IMR-90 (cell line): ENCODE results near the gene FSTL1. TPM values are rescaled to one million over a fixed set of nuclear protein-coding genes. Genes with fewer than 3 reads are reported as not detected.

Experiments
- ATAC-seq: fragments of 200-7000 bp; cut with Tn5 transposase; 2 replicates; pipeline ENCODE4 v1.9.1; 2020; ENCODE audit warnings: low read depth, mild to moderate bottlenecking, moderate library complexity
- BruUV-seq: library from RNA; stranded (reverse); fragments of 400-500 nt; replicated peaks from 2 replicates; lab custom pipeline; 2021; lab: Mats Ljungman, UMichigan
- CTCF ChIA-PET: fragments of 300-600 bp; formaldehyde crosslinking; extraction: SDS; loops from one replicate; lab custom pipeline; 2021; ENCODE audit warnings: antibody characterized with exemption; lab: Yijun Ruan, JAX
- POLR2A ChIA-PET: fragments of 300-600 bp; sonication (Branson Sonifier 250); formaldehyde crosslinking; loops from one replicate; lab custom pipeline; 2022; ENCODE audit warnings: antibody characterized with exemption; ENCODE audit not compliant: unreplicated experiment; lab: Charles Lee
- DNase-seq: peaks from one replicate; pipeline ENCODE4 v3.0.0; 2013
- H2AFZ ChIP-seq: replicated peaks from 2 replicates; pipeline ENCODE3; 2013; ENCODE audit warnings: low read length, mild to moderate bottlenecking; ENCODE audit not compliant: poor library complexity
- H2AK5ac ChIP-seq: 2 replicates; pipeline ENCODE4 v1.6.1; 2013; ENCODE audit warnings: low read depth, low read length, inconsistent platforms
- H2AK9ac ChIP-seq: replicated peaks from 2 replicates; pipeline ENCODE3; 2013; ENCODE audit warnings: mild to moderate bottlenecking, low read depth, low read length, moderate library complexity; ENCODE audit not compliant: poor library complexity
- H2BK120ac ChIP-seq: 2 replicates; pipeline ENCODE4 v1.6.1; 2013; ENCODE audit warnings: low read depth, low read length, inconsistent platforms
- H2BK15ac ChIP-seq: 3 replicates; pipeline ENCODE4 v1.6.1; 2013; ENCODE audit warnings: low read depth, low read length, inconsistent platforms
- H2BK20ac ChIP-seq: 2 replicates; pipeline ENCODE4 v1.6.1; 2013; ENCODE audit warnings: low read depth, mild to moderate bottlenecking, inconsistent platforms, low read length, moderate library complexity
- H2BK5ac ChIP-seq: 2 replicates; pipeline ENCODE4 v1.6.1; 2013; ENCODE audit warnings: mild to moderate bottlenecking, low read depth, low read length, inconsistent platforms; ENCODE audit not compliant: poor library complexity, severe bottlenecking
- H3K14ac ChIP-seq: replicated peaks from 2 replicates; pipeline ENCODE4 v1.6.1; 2013; ENCODE audit warnings: low read depth, low read length, inconsistent platforms
- H3K18ac ChIP-seq: 2 replicates; pipeline ENCODE4 v1.6.1; 2013; ENCODE audit warnings: low read depth, low read length, control low read depth
- H3K23ac ChIP-seq: 2 replicates; pipeline ENCODE4 v1.6.1; 2013; ENCODE audit warnings: low read depth, low read length, inconsistent platforms
- H3K27ac ChIP-seq: 2 replicates; pipeline ENCODE4 v1.5.1; 2013; ENCODE audit warnings: mild to moderate bottlenecking, control low read depth, low read length; ENCODE audit not compliant: insufficient read depth
- H3K27me3 ChIP-seq: 2 replicates; pipeline ENCODE4 v1.6.1; 2013; ENCODE audit warnings: low read length; ENCODE audit not compliant: control insufficient read depth, insufficient read depth
- H3K36me3 ChIP-seq: 2 replicates; pipeline ENCODE4 v1.6.1; 2013; ENCODE audit warnings: low read length, mixed read lengths; ENCODE audit not compliant: control insufficient read depth, insufficient read depth
- H3K4ac ChIP-seq: 2 replicates; pipeline ENCODE4 v1.6.1; 2013; ENCODE audit warnings: low read depth, low read length, inconsistent platforms
- H3K4me1 ChIP-seq: 2 replicates; pipeline ENCODE4 v1.6.1; 2013; ENCODE audit warnings: low read length, mixed read lengths; ENCODE audit not compliant: control insufficient read depth, insufficient read depth
- H3K4me2 ChIP-seq: 2 replicates; pipeline ENCODE4 v1.6.1; 2013; ENCODE audit warnings: low read depth, mild to moderate bottlenecking, control low read depth, low read length, moderate library complexity
- H3K4me3 ChIP-seq: 2 replicates; pipeline ENCODE4 v1.5.1; 2013; ENCODE audit warnings: low read depth, mild to moderate bottlenecking, control low read depth, low read length, moderate library complexity; ENCODE audit not compliant: insufficient read depth
- H3K56ac ChIP-seq: 2 replicates; pipeline ENCODE4 v1.6.1; 2013; ENCODE audit warnings: low read length, inconsistent platforms; ENCODE audit not compliant: insufficient read depth; ENCODE audit errors: extremely low read depth
- H3K79me1 ChIP-seq, 2 experiments: 2 replicates each; pipeline ENCODE4 v1.6.1; 2013; ENCODE audit warnings: low read length in 2 of 2, inconsistent platforms in 1 of 2, low read depth in 1 of 2
- H3K9ac ChIP-seq: 2 replicates; pipeline ENCODE4 v1.6.1; 2013; ENCODE audit warnings: low read depth, low read length, control low read depth
- H3K9me1 ChIP-seq: 2 replicates; pipeline ENCODE4 v1.6.1; 2013; ENCODE audit warnings: low read length, inconsistent platforms; ENCODE audit not compliant: insufficient read depth
- H3K9me3 ChIP-seq: 2 replicates; pipeline ENCODE4 v1.6.1; 2013; ENCODE audit warnings: low read length; ENCODE audit not compliant: control insufficient read depth, insufficient read depth
- H4K20me1 ChIP-seq: 2 replicates; pipeline ENCODE4 v1.6.1; 2013; ENCODE audit warnings: low read length, inconsistent platforms; ENCODE audit not compliant: insufficient read depth
- H4K5ac ChIP-seq: 2 replicates; pipeline ENCODE4 v1.6.1; 2013; ENCODE audit warnings: mild to moderate bottlenecking, low read depth, low read length, control low read depth
- H4K8ac ChIP-seq, 2 experiments: 2 replicates each; pipeline ENCODE4 v1.6.1; 2013; ENCODE audit warnings: low read depth in 2 of 2, low read length in 2 of 2, control low read depth in 1 of 2, inconsistent platforms in 1 of 2
- H4K91ac ChIP-seq: 2 replicates; pipeline ENCODE4 v1.6.1; 2013; ENCODE audit warnings: low read depth, low read length, inconsistent platforms; ENCODE audit not compliant: insufficient read depth
- BHLHE40 ChIP-seq: fragments of 150-350 bp; IDR thresholded peaks from 2 replicates; pipeline ENCODE4 v1.6.1; 2016; ENCODE audit warnings: mild to moderate bottlenecking, low read depth, low read length
- CTCF ChIP-seq: conservative IDR thresholded peaks from 2 replicates; pipeline ENCODE4 v1.5.1; 2012; ENCODE audit warnings: mild to moderate bottlenecking, low read depth, low read length, improper control_type of control experiment
- ELK1 ChIP-seq: fragments of 150-350 bp; IDR thresholded peaks from 2 replicates; pipeline ENCODE4 v1.6.1; 2016; ENCODE audit warnings: low read depth, mild to moderate bottlenecking, low read length, moderate library complexity, borderline replicate concordance
- MAZ ChIP-seq: IDR thresholded peaks from 2 replicates; pipeline ENCODE4 v1.6.1; 2012; ENCODE audit warnings: low read depth, mild to moderate bottlenecking, low read length, improper control_type of control experiment, moderate library complexity, borderline replicate concordance
- MXI1 ChIP-seq: IDR thresholded peaks from 2 replicates; pipeline ENCODE4 v1.6.1; 2012; ENCODE audit warnings: low read depth, mild to moderate bottlenecking, low read length, moderate library complexity, borderline replicate concordance
- RAD21 ChIP-seq: IDR thresholded peaks from 2 replicates; pipeline ENCODE4 v1.6.1; 2012; ENCODE audit warnings: low read length, improper control_type of control experiment
- WGBS, 2 experiments: methylation state at CpG; one replicate each; pipeline versions ENCODE4 v1.1.5 to v1.1.7; 2013; ENCODE audit warnings: missing lambda C conversion rate in 2 of 2; ENCODE audit not compliant: insufficient read length in 1 of 2; ENCODE audit errors: extremely low coverage in 2 of 2; 5-methylcytosine and 5-hydroxymethylcytosine counted together
- dilution Hi-C: fragments of 300-500 bp; cut with HindIII; formaldehyde crosslinking; loops from one replicate; pipeline ENCODE4 v1.14.3; 2018; ENCODE audit warnings: low sequenced_read_pairs; ENCODE audit not compliant: unreplicated experiment
- in situ Hi-C: fragments of 300-500 bp; cut with MboI; formaldehyde crosslinking; loops from 3 replicates; pipeline ENCODE4 v1.14.3; 2019; ENCODE audit warnings: low sequenced_read_pairs, inconsistent platforms, mixed read lengths
- intact Hi-C: fragments of 100-400 bp; cut with micrococcal nuclease; formaldehyde crosslinking; loops from 2 replicates; pipeline ENCODE4 v1.10.0; 2022
- polyA plus RNA-seq, 3 experiments: library from polyadenylated mRNA; depleted of rRNA; stranded (reverse); fragments of >200 nt; gene quantifications; 2 replicates each; pipeline ENCODE4 v1.2.3, GENCODE V29; 2012; ENCODE audit warnings: low replicate concordance in 1 of 3
- total RNA-seq: library from RNA; depleted of rRNA; stranded (reverse); fragments of >200 nt; gene quantifications from 2 replicates; pipeline ENCODE4 v1.2.3, GENCODE V29; 2012

The FSTL1 gene
- total and polyA plus RNA-seq, 2 of the 4 experiments (the other 2 are of a cell fraction), result 864 to 1,642 TPM

GRCh38 chr3:120481081-120481480, 30.3 kb upstream of the FSTL1 start:
- Histone ChIP-seq H3K18ac (no peak overlapping the region), H2AFZ (no peak overlapping the region), H4K20me1 (no peaks in the 10 kb centered on the region), H3K79me1 (no peaks in the 10 kb centered on the region), H3K4me1 (no peaks in the 10 kb centered on the region), H2BK5ac (no peak overlapping the region), H4K91ac (no peak overlapping the region), H3K36me3 (no peaks in the 10 kb centered on the region), H3K56ac (no peak overlapping the region), H3K9me1 (no peaks in the 10 kb centered on the region), H3K23ac (no peak overlapping the region), H2BK20ac (no peak overlapping the region), H3K27ac (no peak overlapping the region), H3K9ac (no peak overlapping the region), H3K14ac (no peak overlapping the region), H2BK120ac (no peak overlapping the region), H3K9me3 (no peaks in the 10 kb centered on the region), H3K4ac (no peak overlapping the region), H2AK5ac (peak overlapping the region; percentile 33; the same call in 1 of the 2 replicates), H3K27me3 (no peaks in the 10 kb centered on the region), H3K4me2 (no peak overlapping the region), H2AK9ac (no peak overlapping the region), H2BK15ac (no peak overlapping the region; the same call in 2 of the 3 replicates), H4K8ac (no peak overlapping the region), H3K4me3 (no peak overlapping the region), H4K5ac (no peak overlapping the region)
- no TSS peak for BruUV-seq
- POLR2A ChIA-PET, result no interaction called here
- dilution Hi-C loops, result no loop called here
- ATAC-seq (no peak), DNase-seq (no peak)
- no CpG with 5 or more reads among the region's 2 CpGs for WGBS, 2 experiments
- intact Hi-C loops, result no loop called here
- no peak for TF ChIP-seq RAD21
- no peak for TF ChIP-seq MAZ
- no peak for TF ChIP-seq MXI1
- no peak for TF ChIP-seq ELK1
- no peak for TF ChIP-seq CTCF
- no peak for TF ChIP-seq BHLHE40
- CTCF ChIA-PET, result interaction anchor here (1.1 to 1.8 kb wide), 2 partner anchors 9 to 25 kb away, joined by 5 read pairs; no protein-coding TSS in a partner anchor
- in situ Hi-C loops, result no loop called here
